Stimulated activated CD4-positive, alpha-beta T cell treated with anti-CD3 and anti-CD28 coated beads, Interleukin-4, amount 100 ng/mL, for 24 hours (primary cell): ENCODE measurements around the gene GBF1.

ENCODE experiments used
- DNase-seq: peaks from one replicate; pipeline ENCODE4 v3.0.0-alpha.2; 2020

GBF1 gene

GRCh38 chr10:102429468-102429867 is 184.1 kb downstream of the GBF1 start:
- no peak for DNase-seq

GRCh38 chr10:102431452-102432124 is 186.3 kb downstream of the GBF1 start:
- no peak for DNase-seq
